GM19099 (cell line): Measurements from ENCODE around the gene CXADR.

Experiments used
- POLR2A ChIP-seq: IDR thresholded peaks from 3 replicates; pipeline ENCODE4 v1.6.1; 2011; ENCODE audit warnings: low read depth; ENCODE audit not compliant: insufficient read length; ENCODE audit errors: extremely low read depth

Gene CXADR

DNA sequence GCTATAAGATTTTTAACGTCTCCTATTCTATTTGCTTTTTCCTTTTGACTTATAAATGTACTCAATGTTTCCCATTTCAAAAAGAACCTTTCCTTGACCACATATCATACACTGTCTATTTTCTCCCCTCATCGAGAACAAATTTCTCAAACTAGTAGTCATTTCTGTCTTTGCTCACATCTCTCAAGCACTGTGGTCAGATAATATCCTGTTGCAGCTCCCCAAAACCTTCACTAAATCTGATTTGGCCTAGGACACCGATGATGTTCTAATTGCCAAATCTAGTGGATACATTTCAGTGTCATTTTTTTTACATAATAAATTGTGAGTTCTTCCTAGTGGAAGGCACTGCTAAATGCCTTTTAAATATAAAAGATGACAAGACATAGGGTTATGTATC, 19.4 kb downstream of the CXADR start:
- no peak for TF ChIP-seq POLR2A

DNA sequence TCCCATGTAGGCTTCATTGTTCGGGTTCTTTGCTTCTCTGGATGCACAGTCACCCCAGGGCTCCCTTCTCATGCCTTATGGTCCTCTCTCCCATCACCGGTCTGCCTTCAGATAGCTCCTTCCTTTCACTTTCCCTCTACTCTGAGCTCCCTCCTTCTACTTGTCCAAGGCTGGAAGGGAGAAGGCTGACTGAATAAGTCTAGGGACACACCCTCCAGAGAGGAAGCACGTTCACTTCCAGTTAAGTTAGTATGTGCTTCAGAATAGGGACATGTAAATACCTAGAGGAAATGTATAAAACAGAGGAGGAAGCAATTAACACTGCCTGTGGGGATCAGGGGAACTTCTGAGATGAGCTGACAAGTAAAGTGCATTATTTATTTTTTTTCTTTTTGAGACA, 23.5 kb downstream of the CXADR start:
- no peak for TF ChIP-seq POLR2A

DNA sequence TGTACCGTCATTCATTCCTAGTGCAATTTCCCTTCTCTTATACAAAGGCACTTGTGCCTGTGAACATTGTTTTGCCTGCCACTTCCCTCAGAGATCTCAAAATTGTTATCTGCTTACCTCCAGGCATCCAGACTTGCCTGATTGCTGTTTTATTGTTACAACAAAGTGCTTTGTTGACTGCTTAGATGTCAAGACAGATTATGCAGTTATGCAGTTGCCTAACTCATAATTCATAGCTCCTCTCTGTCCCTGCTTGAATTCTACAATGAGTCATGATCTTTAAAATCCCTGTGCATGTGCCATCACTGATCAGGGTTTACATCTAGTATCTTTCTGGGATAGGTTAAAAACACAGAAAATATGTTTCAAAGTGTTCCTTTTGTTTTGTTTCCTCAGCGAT, 24.5 kb downstream of the CXADR start:
- no peak for TF ChIP-seq POLR2A

DNA sequence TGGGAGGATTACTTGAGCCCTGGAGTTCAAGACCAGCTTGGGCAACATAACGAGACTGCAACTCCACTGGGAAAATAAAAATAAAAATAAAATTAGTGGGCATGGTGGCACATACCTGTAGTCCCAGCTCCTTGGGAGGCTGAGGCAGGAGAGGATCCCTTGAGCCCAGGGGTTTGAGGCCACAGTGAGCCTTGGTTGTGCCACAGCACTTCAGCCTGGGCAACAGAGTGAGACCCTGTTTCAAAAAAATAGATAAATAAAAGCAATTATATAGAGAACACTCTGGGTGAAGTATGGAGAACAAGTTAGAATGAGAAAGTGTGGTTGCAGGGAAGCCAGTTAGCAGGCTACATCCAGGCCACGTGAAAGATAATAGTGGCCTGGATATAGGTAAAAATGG, 25.7 kb downstream of the CXADR start:
- no peak for TF ChIP-seq POLR2A

DNA sequence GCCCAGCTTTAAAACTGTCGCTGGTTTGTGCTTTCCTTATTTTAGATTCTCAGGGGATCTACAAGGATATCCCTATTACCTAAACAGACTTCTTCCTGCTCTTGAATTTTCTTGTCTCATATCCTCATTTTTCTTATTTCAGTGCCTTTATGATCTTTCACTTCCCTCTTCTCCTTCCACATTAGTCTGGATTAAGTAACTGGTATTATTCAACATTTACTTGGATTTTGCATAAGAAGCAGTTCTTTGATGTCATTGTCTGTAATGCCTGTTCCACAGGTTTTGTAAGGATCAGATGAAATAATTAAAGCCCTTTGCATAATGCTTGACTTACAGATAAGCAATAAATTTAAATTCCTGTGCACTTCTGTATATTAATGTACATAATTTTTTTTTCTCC, 26.5 kb downstream of the CXADR start:
- no peak for TF ChIP-seq POLR2A

DNA sequence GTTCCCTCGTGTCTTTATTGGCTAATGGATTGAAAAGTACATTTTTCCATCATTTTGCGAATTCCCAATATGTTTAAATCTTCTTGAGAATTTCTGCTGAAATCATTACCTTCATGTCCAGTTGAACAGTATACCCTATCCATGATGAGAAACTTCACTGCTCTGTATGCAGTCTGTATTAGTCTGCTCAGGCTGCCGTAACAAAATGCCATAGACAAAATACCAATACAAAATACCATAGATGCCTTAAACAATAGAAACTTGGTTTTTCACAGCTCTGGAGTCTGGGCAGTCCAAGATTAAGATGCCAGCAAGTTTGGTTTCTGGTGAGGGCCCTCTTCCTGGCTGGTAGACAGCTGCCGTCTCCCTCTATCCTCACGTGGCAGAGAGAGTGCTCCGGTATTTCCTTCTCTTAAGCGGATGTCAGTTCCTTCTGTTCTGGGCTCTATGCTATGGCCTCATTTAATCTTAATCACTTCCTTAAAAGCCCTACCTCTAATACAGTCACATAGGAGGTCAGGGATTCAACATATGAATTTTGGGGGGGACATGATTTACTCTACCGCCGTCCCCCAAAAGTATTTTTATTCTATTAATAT, 27.0 kb downstream of the CXADR start:
- TF ChIP-seq POLR2A: no peak

DNA sequence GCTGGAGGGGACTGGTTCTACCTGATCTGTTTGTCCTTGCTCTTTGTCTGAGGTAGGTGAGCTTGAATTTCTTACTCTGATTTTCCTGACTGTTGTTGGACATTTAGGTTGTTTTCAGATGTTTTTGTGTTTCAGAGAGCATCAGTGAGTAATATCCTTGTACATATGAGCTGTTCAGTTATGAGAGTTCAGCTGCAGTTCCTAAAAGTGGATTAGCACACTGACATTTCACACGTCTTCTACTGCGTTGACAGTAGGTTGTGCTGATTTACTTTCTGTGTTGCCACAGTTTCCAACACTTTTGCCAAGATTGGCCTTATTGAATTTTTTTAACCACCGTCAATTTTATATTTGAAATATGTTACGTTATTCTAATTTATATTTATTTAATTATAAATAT, 27.7 kb downstream of the CXADR start:
- TF ChIP-seq POLR2A: no peak

DNA sequence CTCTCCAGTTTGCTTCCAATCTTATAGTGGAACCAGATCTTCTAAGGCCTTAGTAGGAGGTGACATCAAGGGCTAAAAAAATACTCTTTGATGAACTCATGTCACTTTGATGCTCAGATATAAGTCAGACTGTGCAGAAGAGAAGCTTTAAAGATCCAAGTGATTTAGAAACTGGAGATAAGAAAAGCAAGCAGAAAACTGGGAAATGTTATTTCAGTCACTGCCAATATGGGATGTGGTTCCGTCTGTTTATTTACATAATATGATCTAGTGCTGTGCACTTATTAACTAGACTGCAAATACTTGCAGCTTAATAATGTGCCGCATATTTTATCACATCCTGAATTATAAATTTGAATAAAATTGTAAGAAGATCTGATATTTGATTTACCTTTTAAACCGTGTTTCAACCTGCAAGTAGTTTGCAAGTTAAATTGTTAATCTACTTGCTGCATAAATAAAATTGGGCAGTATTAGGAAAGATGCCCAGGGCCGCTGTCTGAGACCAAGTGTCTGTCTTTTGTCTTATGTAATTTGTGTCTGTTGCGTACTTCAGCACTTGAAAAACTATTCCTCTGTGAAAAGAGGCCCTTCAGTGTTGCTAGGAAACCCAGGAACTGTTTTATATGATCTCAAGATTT, 29.6 kb downstream of the CXADR start:
- TF ChIP-seq POLR2A: no peak

DNA sequence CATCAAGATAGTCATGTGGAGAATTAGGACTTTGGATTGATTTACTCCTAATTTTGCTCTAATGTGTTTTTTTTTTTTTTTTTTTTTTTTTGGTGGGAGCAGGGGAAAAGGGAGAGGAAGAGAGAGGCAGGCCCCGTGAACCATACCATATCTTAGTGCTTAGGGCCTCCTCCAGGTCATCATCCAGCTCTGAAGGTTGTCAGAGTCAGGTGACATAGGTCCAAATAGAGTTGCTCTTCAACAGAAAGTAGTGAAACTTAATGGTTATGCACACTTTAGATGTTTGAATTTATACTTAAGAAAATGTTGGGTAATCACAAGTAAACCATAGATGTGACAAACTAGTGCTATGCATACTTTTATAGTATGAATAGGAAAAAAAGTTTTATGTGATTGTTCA, 32.2 kb downstream of the CXADR start:
- no peak for TF ChIP-seq POLR2A

DNA sequence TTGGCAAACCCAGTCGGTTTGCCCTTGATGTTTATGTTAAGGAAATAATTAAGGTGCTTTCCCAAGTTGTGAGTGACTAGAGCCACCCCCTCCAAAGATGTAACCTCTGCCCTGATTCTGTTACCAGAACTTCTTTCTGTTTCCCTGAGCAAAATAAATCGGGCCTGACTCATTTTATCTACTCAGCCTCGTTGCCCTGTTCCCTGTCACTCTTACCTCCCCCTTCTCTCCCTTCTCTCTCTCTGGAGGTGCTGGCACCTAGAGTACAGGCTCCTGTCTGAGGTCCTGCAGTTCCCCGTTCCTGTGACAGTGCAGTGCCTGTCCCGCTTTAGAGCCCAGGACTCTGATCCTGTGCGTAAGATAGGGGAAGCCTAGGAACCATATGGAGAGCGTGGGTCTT, 35.4 kb downstream of the CXADR start:
- TF ChIP-seq POLR2A: no peak

DNA sequence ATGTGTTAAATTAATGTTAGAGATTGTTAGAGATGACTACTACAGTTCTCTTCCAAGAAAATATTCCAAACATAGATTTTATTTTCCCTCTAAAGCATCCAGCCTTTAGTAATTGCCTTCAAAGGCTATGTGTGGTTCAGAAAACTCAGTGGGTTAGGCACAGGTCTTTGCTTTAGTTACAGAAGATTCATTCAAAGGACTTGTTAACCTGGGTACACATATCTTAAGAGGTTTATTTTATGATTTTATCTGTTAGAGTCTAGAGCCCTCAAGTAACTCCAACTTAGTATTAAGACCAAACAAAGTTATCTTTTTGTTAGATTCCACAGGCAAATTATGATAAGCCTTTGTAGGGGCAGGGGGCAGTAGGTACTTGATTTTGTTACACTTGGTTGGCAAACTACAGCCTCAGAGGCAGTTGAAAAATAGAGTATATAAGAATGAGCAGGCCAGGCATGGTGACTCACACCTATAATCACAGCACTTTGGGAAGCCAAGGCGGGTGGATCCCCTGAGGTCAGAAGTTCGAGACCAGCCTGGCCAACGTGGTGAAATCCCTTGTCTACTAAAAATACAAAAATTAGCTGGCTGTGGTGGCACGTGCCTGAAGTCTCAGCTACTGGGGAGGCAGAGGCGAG, 37.9 kb downstream of the CXADR start:
- no peak for TF ChIP-seq POLR2A

DNA sequence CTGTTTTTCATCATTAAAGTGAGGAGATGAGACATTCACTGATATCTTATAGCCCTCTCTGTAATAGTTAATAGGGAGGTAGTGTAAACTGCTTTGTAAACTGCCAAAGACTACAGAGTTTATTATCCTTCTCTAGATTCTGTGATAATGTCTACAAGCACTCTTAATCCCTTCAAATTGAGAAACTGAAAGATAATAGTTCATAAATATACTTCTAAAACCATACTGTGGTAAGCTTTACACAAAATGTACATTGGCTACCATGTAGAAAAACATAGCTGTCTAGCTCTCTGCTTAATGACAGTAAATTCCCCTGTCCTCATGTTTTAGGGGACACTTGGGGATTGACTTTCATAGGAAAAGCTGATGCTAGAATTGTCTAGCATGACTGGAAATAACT, 39.6 kb downstream of the CXADR start:
- TF ChIP-seq POLR2A: no peak

DNA sequence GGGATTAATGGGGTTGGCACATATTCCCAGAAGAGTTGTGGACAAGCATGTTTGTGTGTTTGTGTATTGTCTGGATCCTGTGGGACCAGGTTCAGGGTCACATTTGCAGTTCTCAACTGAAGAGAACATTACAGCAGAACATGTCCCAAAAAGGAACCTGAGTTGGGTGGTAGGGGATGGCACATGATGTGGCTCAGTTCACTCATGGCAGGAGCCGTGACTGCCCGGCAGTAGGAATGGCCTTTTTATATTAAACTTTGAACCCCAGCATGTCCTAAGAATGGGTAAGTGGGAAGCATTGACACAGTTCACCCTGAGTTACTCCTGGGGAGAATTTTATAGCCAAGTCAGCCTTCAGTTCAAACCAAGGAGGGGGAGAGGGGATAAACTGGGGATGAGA, 41.3 kb downstream of the CXADR start:
- no peak for TF ChIP-seq POLR2A

DNA sequence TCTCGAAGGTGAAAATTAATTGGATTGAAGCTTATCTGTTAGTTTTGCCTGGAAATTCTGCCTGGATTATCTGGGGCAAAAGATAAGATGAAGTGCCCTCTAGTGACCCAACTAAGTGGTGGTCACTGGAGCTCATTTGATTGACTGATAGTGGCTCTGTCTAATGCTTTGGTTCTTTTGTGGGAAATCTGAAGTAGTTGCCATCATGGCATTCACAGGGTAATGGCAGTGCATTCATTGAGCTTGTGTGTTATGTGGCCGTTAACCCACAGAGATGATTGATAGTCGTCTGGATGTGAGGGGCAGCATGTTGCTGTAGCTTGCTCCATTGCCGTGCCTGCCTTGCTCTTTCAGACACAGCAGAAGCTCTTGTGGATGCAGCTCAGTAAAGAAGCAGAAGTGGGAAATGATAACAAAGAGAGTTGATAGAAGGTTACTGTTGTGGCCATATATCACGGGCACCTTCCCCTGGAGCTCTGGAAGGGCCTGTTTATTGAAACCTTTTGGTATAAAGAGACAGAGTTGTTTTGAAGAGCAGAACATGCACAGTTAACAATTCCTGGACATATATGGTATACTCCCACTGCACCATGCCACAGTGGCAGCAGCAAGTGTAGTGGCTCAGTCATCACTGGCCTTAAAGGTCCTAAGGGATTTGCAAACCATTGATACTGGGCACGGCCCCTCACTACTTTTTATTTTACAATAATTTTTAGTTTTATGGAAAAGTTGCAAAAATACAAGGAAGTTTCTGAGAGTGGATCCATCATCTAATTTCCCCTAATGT, 42.0 kb downstream of the CXADR start:
- TF ChIP-seq POLR2A: no peak

DNA sequence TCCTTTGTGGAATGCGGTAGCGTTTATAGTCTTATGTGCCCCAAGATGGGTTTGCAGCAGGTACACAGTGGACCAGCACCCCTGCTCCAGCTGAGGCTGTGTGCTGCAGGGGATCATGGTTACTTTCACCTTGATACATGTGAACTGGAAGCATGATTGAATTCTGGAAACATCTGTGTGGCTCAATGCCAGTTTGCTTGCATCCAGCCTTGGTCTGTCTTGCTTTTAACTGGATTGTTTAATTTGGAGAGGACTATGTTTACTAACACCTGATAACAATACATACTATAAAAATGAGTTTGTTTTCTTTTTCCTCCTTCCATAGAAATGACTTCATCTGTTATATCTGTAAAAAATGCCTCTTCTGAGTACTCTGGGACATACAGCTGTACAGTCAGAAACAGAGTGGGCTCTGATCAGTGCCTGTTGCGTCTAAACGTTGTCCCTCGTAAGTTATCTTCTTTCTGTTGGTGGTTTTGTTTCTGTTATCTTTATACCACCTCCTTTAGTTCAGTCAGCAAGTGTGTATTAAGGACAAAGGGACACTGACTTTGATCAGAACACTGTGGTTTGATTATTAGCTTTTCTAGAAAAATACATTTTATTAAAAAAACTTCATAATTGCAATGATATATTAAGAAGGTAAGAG, 47.7 kb downstream of the CXADR start:
- TF ChIP-seq POLR2A: no peak

DNA sequence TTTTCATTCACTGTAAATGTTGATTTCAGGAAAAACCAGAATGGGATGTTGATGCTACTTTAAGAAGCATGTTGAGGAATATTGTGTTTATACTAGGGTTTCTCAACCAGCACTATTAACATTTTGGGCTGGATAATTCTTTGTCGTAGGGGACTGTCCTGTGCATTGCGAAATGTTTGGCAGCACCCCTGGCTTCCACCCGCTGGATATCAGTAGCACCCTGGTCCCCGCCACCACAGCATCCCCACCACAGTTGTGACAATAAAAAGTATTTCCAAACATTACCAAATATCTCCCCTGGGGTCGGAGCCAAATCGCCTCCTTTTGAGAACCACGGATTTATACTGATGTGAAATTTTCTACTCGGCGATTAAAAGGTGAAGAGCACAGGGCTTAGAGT, 57.9 kb downstream of the CXADR start:
- no peak for TF ChIP-seq POLR2A

DNA sequence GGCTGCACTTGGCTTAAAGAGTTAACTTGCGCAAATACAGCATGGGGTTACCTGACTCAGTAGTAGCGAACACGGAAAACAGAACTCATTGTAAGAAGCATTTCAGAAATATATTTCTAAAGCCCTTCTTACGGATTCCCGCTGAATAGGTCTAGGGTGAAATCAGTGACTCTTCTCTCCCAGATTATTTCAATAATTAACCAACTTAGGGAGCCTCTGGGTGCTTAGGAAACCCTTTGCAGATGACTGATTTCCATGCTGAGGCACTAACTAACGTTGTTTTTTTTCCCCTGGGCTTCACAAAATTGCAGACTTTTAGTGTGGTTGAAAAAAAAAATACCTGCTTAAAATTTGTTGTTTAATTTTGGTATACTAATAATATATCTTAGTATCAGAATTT, 59.6 kb downstream of the CXADR start:
- no peak for TF ChIP-seq POLR2A
